ENCODE measurements around the gene SKAP1.
A peak's percentile ranks its signal among the peaks of the same experiment; 100 is the strongest.

Gene SKAP1

GRCh38 chr17:48134912-48135480 lies 295.0 kb downstream of the SKAP1 start:
- DNase-seq = peak; percentile 31

DNA sequence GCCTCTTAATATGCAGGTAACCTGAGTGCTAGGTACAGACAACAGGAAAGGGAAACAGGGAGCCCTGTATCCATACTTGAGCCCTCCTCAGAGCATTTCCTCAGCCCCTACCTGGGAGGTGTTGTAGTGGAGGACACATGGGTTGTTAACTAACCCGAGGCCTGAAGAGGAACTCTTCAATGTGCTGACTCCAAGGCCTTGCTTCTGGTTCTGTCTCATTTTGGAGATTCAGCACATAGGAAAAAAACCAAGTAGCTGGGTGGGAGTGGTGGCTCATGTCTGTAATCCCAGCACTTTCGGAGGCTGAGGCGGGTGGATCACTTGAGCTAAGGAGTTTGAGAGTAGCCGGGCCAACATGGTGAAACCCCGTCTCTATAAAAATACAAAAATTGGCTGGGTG lies 297.6 kb downstream of the SKAP1 start:
- no peak for DNase-seq

DNA sequence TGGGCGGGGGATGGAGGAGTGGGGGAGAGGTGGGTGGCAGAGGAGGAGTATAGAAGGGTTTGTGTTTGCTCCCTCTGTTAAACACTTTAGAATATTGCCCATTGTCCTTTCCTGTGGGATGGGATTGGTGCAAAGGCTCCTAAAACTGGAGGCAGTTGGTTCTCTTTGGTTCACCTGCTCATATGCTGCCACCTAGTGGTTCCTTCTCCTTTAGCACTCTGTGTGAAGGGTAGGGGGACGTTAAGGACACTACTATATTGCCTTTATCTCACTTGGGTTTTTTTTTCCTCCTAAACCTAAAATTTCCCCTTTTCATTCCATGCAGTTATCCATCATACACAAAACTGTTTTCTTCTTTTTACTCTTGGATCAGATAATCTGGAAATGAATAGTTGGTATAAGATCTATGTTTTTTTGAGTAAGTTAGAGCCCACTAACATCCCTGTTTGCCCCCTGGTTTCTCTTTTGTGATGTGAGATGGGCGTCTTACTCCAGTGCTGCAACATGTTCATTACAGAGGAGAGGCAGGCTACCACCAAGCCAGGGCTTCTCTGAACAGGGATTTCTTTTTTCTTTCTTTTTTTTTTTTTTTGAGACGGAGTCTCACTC lies 298.7 kb downstream of the SKAP1 start:
- DNase-seq = peak; percentile 90

DNA sequence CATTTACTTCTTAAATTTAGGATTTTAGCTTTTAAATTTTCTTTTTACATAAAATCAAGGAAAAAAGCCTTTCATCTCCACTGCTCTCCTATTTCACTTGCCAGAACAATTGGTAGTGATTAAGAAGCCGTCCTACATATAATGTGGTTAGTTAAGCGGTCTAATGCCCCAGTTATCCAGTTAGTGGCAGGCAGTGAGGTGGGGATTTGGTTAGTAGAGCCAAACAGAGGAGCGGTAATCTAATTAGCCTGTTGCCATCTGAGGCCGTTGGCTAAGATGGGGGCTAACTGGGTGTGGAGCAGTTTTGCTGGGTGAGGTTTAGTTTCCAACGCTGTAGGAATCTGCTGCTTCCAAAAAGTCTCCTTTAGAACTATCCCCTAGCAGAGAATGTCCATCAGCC lies 300.0 kb downstream of the SKAP1 start:
- no peak for DNase-seq

DNA sequence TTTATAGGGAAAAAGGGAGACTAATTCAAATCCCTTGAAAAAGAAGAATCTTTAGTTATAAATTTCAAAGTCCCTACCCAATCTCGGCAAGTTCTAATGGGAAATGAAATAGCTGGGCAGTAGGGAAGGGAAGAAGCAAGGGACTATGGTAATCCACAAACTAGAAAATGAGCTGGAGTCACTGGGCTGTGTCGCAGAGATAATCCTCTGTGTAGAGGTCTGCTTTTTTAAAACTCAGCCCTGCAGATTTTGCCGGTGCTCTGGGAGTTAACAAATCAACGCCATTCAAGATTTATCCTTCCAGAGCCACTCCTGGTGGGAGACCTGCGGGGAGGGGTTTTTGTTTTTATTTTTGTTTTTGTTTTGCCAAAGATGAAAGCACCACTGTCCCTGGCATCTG lies 301.6 kb downstream of the SKAP1 start:
- DNase-seq = no peak

DNA sequence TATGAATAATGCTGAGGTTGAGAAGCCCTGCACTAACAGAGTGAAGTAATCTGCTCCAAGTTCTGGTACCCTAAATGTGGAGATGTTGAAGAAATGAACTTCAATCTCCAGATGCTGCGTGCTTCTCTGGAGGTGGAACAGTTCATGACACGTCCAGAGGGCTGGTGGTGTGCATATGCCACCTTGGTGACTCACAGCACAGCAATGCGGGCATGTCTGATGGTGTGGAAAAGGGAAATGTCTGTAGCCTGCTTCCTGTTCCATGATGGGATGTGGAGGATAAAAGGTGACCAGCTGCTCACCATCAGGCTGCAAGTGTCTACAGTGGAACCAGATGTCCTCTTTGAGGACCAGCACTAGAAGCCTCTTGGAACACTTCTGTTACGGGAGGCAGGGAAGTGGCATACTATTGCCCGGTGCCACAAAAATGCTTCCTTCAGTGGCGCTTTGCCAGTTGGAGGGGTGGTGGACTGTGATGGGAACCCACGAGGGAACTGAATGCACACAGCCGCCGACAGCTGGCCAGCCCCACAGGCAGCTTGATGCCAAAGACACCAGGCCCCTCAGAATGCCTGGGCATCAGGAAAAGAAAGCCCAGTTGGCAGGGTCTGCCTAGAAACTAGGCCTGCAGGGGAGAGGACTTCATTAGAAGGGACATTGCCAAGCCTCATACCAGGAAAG lies 302.5 kb downstream of the SKAP1 start:
- no peak for DNase-seq

DNA sequence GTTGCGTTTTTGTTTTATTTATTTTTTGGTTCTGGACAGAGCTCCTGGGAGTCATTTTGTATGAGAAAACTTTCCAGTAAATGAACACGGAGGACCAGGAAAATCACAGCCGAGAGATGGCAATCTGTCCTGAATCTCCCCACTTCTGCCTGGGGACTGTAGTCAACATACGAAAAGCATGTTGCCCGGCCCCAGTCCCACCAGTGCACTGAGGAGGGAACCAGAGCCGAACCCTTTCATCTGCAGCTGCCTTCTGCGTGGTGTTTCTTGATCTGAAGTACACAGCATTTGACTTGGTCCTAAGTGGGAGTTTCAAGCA lies 303.5 kb downstream of the SKAP1 start:
- DNase-seq = no peak

- DNase-seq = no peak
These were observed 304.0 kb downstream of the SKAP1 start for GRCh38 chr17:48125829-48126531.

GRCh38 chr17:48123776-48124388 lies 306.1 kb downstream of the SKAP1 start:
- DNase-seq = no peak

- no peak for DNase-seq
These were observed 306.9 kb downstream of the SKAP1 start for GRCh38 chr17:48123111-48123510.

- no peak for DNase-seq
These were observed 307.4 kb downstream of the SKAP1 start for GRCh38 chr17:48122665-48123045.

- no peak for DNase-seq
These were observed 307.9 kb downstream of the SKAP1 start for GRCh38 chr17:48121923-48122664.

GRCh38 chr17:48113201-48113676 lies 316.8 kb downstream of the SKAP1 start:
- peak; percentile 53 for DNase-seq

GRCh38 chr17:48111937-48112241 lies 318.1 kb downstream of the SKAP1 start:
- DNase-seq = no peak

- DNase-seq = no peak
These were observed 319.3 kb downstream of the SKAP1 start for GRCh38 chr17:48110761-48111160.

GRCh38 chr17:48107137-48108055 lies 322.6 kb downstream of the SKAP1 start, which contains the start of gene SNX11:
SNX11 (plus strand) TSS chr17:48107766; CDS start chr17:48112044, 4,278 bp downstream.
- DNase-seq = peak; percentile 94

DNA sequence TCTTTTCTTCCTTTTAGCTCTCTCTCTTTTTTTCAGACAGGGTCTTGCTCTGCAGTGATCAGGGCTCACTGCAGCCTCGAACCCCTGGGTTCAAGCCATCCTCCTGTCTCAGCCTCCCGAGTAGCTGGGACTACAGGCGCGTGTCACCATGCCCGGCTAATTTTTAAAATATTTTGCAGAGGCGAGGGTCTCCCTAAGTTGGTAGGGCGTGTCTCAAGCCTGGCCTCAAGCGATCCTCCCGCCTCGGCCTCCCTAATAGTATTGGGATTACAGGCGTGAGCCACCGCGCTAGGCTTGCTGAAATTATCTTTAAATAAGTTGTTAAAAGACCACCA lies 323.2 kb downstream of the SKAP1 start:
- no peak for DNase-seq

DNA sequence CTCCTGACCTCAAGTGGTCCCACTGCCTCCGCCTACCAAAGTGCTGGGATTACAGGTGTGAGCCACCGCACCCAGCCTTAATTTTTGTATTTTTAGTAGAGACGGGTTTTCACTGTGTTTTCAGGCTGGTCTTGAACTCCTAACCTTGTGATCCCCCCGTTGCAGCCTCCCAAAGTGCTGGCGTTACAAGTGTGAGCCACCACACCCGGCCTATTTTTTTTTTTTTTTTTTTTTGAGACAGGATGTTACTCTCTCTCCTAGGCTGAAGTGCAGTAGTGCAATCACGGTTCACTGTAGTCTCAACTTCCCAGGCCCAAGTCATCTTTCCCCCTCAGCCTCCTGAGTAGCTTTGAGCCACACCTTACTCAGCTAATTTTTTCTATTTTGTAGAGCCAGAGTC lies 325.6 kb downstream of the SKAP1 start:
- DNase-seq = no peak

- peak; percentile 53 for DNase-seq
These were observed 327.0 kb downstream of the SKAP1 start for GRCh38 chr17:48102798-48103715.

GRCh38 chr17:48102043-48102750 lies 327.8 kb downstream of the SKAP1 start:
- no peak for DNase-seq
